PFSK-1 (cell line): ENCODE data around the gene SYCP2.

Experiments
- FOXP2 ChIP-seq: optimal IDR thresholded peaks from 2 replicates; pipeline ENCODE3; 2011; ENCODE audit warnings: borderline replicate concordance, control low read depth, inconsistent platforms; ENCODE audit not compliant: insufficient read depth; ENCODE audit errors: extremely low read length, extremely low read depth
- POLR2AphosphoS5 ChIP-seq: IDR thresholded peaks from 2 replicates; pipeline ENCODE4 v1.6.1; 2012; ENCODE audit warnings: low read depth, mild to moderate bottlenecking, control low read depth, low read length, moderate library complexity
- SIN3A ChIP-seq: IDR thresholded peaks from 2 replicates; pipeline ENCODE4 v1.6.1; 2012; ENCODE audit warnings: mild to moderate bottlenecking, low read length, moderate library complexity, borderline replicate concordance; ENCODE audit not compliant: insufficient read depth
- TAF1 ChIP-seq: IDR thresholded peaks from 2 replicates; pipeline ENCODE4 v1.6.1; 2012; ENCODE audit warnings: low read length, control low read depth, borderline replicate concordance; ENCODE audit not compliant: insufficient read depth
- TF ChIP-seq, protein P1 (sequence below), 2 experiments: IDR thresholded peaks; 2 replicates each; pipeline versions ENCODE4 v1.6.1 to v1.8.0; 2011 to 2012; ENCODE audit warnings: low read depth in 2 of 2, low read length in 2 of 2, control low read depth in 1 of 2, inconsistent platforms in 1 of 2, mild to moderate bottlenecking in 1 of 2, moderate library complexity in 1 of 2; ENCODE audit not compliant: insufficient read depth in 1 of 2

Gene SYCP2

DNA sequence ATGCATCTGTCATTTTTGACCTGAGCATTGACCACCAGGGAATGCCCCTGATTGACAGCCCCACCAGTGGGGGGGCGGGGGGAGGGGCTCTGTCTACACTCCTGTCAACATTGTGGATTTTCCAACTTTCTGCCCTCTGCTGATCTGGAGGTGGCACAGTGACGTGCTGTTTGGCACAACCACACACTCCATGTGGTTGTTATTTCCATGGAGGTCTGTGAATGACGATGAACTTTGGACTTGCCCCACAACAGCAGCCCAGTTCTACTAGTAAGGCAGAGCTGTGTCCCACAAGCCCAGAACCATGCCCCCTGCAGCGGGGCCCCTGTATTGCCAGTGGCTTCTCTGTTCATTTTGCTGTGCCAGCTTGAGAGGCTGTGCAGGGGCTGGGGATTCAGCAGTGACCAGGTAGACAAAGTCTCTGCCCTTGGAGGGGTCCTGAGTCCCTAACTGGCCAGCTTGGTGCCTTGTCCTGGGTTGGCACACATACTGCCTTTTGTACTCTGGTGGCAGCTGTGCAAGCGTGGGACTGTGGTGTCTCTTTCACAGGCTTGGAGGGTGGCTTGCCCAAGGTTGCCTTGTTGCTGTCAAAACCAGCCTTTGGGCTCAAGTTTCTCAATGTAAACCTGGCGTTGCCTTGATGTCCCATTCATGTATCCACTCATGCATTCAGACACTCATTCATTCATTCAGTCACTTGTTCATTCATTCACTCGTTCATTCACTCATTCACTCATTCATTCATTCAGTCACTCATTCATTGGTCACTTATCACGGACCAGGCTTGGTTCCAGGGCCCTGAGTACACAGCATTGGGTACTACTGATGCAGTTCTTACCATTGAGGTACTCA lies 108.5 kb downstream of the SYCP2 start:
- TF ChIP-seq, protein P1, sequence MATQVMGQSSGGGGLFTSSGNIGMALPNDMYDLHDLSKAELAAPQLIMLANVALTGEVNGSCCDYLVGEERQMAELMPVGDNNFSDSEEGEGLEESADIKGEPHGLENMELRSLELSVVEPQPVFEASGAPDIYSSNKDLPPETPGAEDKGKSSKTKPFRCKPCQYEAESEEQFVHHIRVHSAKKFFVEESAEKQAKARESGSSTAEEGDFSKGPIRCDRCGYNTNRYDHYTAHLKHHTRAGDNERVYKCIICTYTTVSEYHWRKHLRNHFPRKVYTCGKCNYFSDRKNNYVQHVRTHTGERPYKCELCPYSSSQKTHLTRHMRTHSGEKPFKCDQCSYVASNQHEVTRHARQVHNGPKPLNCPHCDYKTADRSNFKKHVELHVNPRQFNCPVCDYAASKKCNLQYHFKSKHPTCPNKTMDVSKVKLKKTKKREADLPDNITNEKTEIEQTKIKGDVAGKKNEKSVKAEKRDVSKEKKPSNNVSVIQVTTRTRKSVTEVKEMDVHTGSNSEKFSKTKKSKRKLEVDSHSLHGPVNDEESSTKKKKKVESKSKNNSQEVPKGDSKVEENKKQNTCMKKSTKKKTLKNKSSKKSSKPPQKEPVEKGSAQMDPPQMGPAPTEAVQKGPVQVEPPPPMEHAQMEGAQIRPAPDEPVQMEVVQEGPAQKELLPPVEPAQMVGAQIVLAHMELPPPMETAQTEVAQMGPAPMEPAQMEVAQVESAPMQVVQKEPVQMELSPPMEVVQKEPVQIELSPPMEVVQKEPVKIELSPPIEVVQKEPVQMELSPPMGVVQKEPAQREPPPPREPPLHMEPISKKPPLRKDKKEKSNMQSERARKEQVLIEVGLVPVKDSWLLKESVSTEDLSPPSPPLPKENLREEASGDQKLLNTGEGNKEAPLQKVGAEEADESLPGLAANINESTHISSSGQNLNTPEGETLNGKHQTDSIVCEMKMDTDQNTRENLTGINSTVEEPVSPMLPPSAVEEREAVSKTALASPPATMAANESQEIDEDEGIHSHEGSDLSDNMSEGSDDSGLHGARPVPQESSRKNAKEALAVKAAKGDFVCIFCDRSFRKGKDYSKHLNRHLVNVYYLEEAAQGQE (IDR thresholded peaks at IDR 0.05; ENCODE audit: insufficient read depth in 1 of 2, low read depth in 2 of 2, low read length in 2 of 2), result no peak
- TF ChIP-seq POLR2AphosphoS5 (no peak), FOXP2 (no peak), TAF1 (no peak), SIN3A (no peak)

DNA sequence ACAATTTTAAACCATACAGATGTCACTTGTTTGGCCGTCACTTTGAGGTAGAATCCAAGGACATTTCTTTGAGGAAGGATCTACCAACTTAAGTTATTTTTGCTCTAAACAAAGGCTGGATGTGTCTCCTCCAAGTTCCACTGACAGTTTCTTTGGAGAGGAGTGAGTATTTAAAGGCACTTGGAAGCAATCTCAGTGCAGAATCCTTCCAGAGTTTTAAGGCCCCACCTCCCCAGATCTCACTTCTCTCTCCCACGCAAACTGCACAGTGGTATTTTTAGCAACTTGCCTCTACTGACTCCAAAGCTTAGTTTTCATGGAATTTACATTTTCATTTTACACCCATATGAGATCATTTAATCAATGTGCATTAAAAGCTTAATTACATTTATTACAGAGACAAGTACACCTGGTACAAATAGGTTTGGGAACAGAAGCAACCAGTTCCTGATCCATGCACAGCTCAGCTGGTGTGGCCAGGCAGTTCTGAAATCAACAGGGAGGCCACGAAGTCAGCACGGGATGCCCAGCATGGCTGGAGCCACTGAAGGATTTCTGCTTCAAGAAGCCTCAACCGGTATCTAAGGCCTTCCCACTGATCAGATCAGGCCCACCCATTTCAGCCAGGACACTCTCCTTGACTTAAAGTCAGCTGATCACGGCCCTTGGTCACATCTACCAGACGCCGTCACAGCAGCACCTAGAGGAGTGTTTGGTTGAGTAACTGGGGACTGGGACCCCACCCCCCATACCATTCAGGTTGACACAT lies 109.8 kb downstream of the SYCP2 start:
- TF ChIP-seq, protein P1 (IDR thresholded peaks at IDR 0.05; ENCODE audit: insufficient read depth in 1 of 2, low read depth in 2 of 2, low read length in 2 of 2), result no peak
- TF ChIP-seq POLR2AphosphoS5, result no peak
- TF ChIP-seq TAF1, result no peak
- TF ChIP-seq FOXP2, result no peak
- no peak for TF ChIP-seq SIN3A

DNA sequence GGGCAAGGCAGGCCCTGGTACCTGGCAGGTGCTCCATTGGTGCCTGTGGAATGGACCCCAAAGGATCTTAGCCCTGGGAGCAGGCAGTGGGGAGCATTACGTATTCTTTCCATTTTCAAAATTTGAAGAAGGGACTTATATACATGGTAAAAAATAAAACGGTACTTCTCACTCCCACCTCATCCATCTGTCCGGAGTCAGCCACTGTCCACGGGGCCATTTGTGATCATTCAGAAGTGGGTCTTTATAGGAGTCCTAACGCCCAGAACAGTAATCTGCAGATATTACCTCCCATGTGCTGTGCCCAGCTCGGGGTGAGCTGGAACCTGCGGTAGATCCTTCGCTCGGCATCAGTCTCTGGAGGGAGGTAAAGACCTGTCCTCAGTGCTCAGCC lies 110.4 kb downstream of the SYCP2 start:
- TF ChIP-seq SIN3A, result no peak
- TF ChIP-seq FOXP2, result no peak
- no peak for TF ChIP-seq TAF1
- TF ChIP-seq, protein P1 (IDR thresholded peaks at IDR 0.05; ENCODE audit: insufficient read depth in 1 of 2, low read depth in 2 of 2, low read length in 2 of 2), result no peak
- TF ChIP-seq POLR2AphosphoS5, result no peak

DNA sequence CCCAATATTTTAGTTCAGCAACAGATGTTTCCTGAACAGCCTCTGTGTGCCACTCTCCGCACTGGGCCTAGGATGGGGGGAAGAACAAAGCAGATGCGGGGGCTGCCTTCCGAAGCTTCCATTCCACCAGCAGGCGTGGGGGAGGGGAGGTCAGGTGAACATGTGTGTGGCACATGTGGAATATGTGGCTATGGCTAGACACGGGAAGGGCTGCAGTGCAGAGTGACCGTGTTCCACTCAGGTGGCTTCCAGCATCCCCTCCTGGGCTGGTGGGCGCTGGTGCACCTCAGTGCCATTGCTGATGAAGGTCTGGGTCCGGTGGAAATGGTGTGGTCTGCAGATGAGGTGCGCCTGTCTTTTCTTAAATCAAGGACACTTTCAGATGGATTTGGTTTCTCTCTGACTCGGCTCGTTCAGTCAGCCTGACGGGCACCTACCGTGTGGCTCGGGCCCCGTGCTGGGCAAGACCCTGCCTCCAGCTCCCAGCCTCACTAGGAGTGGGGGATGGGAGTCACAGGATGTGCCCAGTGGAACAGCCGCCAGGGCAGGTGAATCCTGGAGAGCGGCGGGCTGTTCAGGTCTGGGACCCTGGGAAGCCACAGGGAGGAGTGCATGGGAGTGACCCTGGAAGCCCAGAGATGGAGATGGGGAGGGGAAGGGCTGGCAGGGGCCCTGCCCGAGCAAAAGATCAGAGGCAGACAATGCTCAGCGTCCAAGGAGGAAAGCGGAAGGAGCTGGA lies 111.0 kb downstream of the SYCP2 start:
- TF ChIP-seq, protein P1 (IDR thresholded peaks at IDR 0.05; ENCODE audit: insufficient read depth in 1 of 2, low read depth in 2 of 2, low read length in 2 of 2), result no peak
- TF ChIP-seq POLR2AphosphoS5 (no peak), SIN3A (no peak), TAF1 (no peak), FOXP2 (no peak)
